H1 (cell line): Measurements from ENCODE around the gene MKNK2. TPM values are rescaled to one million over a fixed set of nuclear protein-coding genes. Genes with fewer than 3 reads are reported as not detected.
A peak's percentile ranks its signal among the peaks of the same experiment; 100 is the strongest.

ENCODE experiments used
- CREB1 ChIP-seq: IDR thresholded peaks from 2 replicates; pipeline ENCODE4 v1.6.1; 2012; ENCODE audit warnings: inconsistent platforms
- EGR1 ChIP-seq: IDR thresholded peaks from 2 replicates; pipeline ENCODE4 v1.6.1; 2011; ENCODE audit warnings: low read depth, low read length, borderline replicate concordance
- PHF8 ChIP-seq: fragments of 200-600 bp; sonication (generic); conservative IDR thresholded peaks from 2 replicates; pipeline ENCODE4 v1.7.1; 2012; ENCODE audit warnings: low read depth, mild to moderate bottlenecking, inconsistent platforms, low read length, moderate library complexity
- RAD21 ChIP-seq, 2 experiments: IDR thresholded peaks in 1 of 2; conservative IDR thresholded peaks in 1 of 2; 2 replicates each; pipeline ENCODE4 v1.6.1; 2011; ENCODE audit warnings: low read depth in 2 of 2, low read length in 2 of 2, improper control_type of control experiment in 1 of 2, inconsistent platforms in 1 of 2, mild to moderate bottlenecking in 1 of 2, moderate library complexity in 1 of 2
- RBBP5 ChIP-seq: IDR thresholded peaks from 2 replicates; pipeline ENCODE4 v1.7.1; 2012; ENCODE audit warnings: low read depth, mild to moderate bottlenecking, inconsistent platforms, low read length, moderate library complexity, borderline replicate concordance
- SIN3A ChIP-seq, 2 experiments: IDR thresholded peaks in 1 of 2; conservative IDR thresholded peaks in 1 of 2; 2 replicates each; pipeline ENCODE4 v1.6.1; 2011 to 2012; ENCODE audit warnings: low read length in 2 of 2, improper control_type of control experiment in 1 of 2, low read depth in 1 of 2, mild to moderate bottlenecking in 1 of 2
- SP1 ChIP-seq: IDR thresholded peaks from 2 replicates; pipeline ENCODE4 v1.6.1; 2011; ENCODE audit warnings: low read depth, low read length
- SP4 ChIP-seq: IDR thresholded peaks from 2 replicates; pipeline ENCODE4 v1.6.1; 2012; ENCODE audit warnings: low read length, inconsistent platforms
- TAF1 ChIP-seq: IDR thresholded peaks from 2 replicates; pipeline ENCODE4 v1.6.1; 2011; ENCODE audit warnings: mild to moderate bottlenecking, low read depth, low read length
- YY1 ChIP-seq: IDR thresholded peaks from 2 replicates; pipeline ENCODE4 v1.6.1; 2011; ENCODE audit warnings: low read depth, mild to moderate bottlenecking, low read length
- polyA plus RNA-seq, 7 experiments: library from polyadenylated mRNA; depleted of rRNA in 3 of 7; stranded (reverse) in 5 of 7; unstranded in 2 of 7; fragments of >200 nt in 5 of 7; fragments of 200-250 nt in 2 of 7; gene quantifications; 1 replicate in 5 of 7; 2 replicates in 1 of 7; 4 replicates in 1 of 7; pipeline versions ENCODE4 v1.2.1 to v1.2.3, GENCODE V29; 2011 to 2013; ENCODE audit warnings: missing spikeins in 2 of 7, mixed read lengths in 2 of 7
- total RNA-seq: library from RNA; stranded (reverse); fragmentation: NEBNext Ultra II Directional; extraction: Animal tissue kit (Norgen Biotek cat#: 25700); gene quantifications from 2 replicates; pipeline ENCODE4 v1.2.1, GENCODE V29; 2021

Gene MKNK2
- total and polyA plus RNA-seq, 2 of the 8 experiments (the other 6 are each of a cell fraction or from before 2014, with no cell fraction given) = 163 to 166 TPM

DNA sequence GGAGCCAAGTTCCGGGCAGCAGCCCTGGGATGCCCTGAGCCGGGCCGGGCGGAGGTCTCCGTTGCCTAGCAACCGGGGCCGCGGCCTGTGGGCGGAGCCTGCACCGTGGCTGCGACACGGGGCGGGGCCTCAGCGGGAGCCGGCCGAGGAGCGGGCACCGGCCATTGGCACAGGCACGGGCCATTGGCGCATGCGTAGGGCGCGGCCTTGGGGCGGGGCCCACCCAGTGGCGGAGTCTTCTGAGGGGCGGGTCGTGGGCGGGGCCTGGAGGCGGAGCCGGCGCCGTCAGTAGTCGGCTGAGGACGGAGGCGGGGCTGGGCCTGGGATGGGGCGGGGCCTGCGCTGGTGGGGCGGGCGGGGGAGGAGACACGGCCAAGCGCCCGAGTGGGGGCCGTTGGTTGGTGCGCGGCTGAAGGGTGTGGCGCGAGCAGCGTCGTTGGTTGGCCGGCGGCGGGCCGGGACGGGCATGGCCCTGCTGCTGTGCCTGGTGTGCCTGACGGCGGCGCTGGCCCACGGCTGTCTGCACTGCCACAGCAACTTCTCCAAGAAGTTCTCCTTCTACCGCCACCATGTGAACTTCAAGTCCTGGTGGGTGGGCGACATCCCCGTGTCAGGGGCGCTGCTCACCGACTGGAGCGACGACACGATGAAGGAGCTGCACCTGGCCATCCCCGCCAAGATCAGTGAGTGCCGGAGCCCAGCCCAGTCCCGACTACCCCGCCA lies 45.6 kb upstream of the MKNK2 start, which contains the start of gene IZUMO4 (continued):
- TF ChIP-seq RBBP5 (no peak), SP1 (peak; percentile 25; the same call in 1 of the 2 replicates), YY1 (0 out of 2 replicates have a peak, but pooled peaks have one; percentile 38), RAD21 (IDR thresholded peaks at IDR 0.05 in 1 of 2, conservative IDR thresholded peaks at IDR 0.05 in 1 of 2; ENCODE audit: low read depth in 2 of 2, low read length in 2 of 2) (peak; percentile 29 to 32; a peak in 2 of 4 replicates), CREB1 (peak; percentile 32; the same call in 1 of the 2 replicates), TAF1 (peak; percentile 24; the same call in 1 of the 2 replicates), SIN3A (conservative IDR thresholded peaks at IDR 0.05 in 1 of 2, IDR thresholded peaks at IDR 0.05 in 1 of 2; ENCODE audit: low read depth in 1 of 2, low read length in 2 of 2) (peak in 1 of 2 experiments; percentile 71; a peak in 1 of 4 replicates), SP4 (no peak; the same call in 1 of the 2 replicates), PHF8 (no peak), EGR1 (peak; percentile 29; the same call in 1 of the 2 replicates)
